Lower leg skin (tissue), 4 donors: ENCODE results near the gene SLC38A4. TPM values are rescaled to one million over a fixed set of nuclear protein-coding genes. Genes with fewer than 3 reads are reported as not detected.

Experiments
- DNase-seq, 2 donors: peaks; one replicate each; pipeline ENCODE4 v3.0.0-alpha.2; 2019; ENCODE audit warnings: low spot score in 2 of 2
- H3K4me3 ChIP-seq: fragments of 200-600 bp; sonication (generic); 2 replicates; pipeline ENCODE4 v1.5.1; 2017; ENCODE audit warnings: mild to moderate bottlenecking, low read depth; ENCODE audit not compliant: poor library complexity, severe bottlenecking
- POLR2A ChIP-seq, 2 donors: fragments of 450-650 bp; IDR thresholded peaks; one replicate each; pipeline ENCODE4 v1.6.1; 2016 to 2017; ENCODE audit warnings: antibody characterized with exemption in 2 of 2, mild to moderate bottlenecking in 1 of 2, moderate library complexity in 1 of 2
- WGBS, 2 donors: methylation state at CpG; one replicate each; pipeline ENCODE4 v1.1.5; 2018; 5-methylcytosine and 5-hydroxymethylcytosine counted together
- intact Hi-C: fragments of 100-400 bp; cut with DNase I; formaldehyde crosslinking; loops from one replicate; pipeline ENCODE4 v1.15.0; 2023; ENCODE audit warnings: low total_unique reads
- total RNA-seq, 4 donors: library from RNA; depleted of rRNA; stranded (reverse); fragments of >200 nt; gene quantifications; one replicate each; pipeline ENCODE4 v1.1.0, GENCODE V29; 2016
- TF ChIP-seq, protein P1 (sequence below), 3 donors: fragments of 450-650 bp; IDR thresholded peaks; one replicate each; pipeline ENCODE4 v1.5.1; 2016; ENCODE audit warnings: antibody characterized with exemption in 3 of 3, mild to moderate bottlenecking in 3 of 3, moderate library complexity in 2 of 3

The SLC38A4 gene
- total RNA-seq, 4 donors from 2014 or later = 0.46 to 1.9 (median 0.88) TPM

DNA sequence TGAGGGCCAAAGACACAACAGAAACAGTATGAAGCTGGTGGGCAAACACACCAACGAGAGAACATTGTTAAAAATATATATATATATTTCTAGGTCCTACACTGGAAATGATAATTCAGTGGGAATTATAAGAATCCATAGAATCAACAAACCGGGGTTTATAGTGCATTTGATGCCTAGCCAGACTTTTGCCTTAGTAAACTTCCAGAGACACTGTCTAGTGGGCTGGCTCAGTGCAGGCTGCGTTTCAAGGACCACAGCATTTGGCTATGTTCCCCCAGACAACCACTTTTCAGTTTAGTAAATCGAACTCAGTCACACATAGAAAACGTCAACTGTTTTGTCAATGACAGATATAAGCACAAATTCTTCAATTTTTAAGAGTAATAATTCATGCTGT lies 41.9 kb downstream of the SLC38A4 start:
- intact Hi-C loops = no loop called here
- H3K4me3 ChIP-seq = no peak overlapping the region
- WGBS, 2 donors = 62 to 72% methylated on average over 5 of the region's 5 CpGs
- DNase-seq = no peak
- TF ChIP-seq, protein P1, sequence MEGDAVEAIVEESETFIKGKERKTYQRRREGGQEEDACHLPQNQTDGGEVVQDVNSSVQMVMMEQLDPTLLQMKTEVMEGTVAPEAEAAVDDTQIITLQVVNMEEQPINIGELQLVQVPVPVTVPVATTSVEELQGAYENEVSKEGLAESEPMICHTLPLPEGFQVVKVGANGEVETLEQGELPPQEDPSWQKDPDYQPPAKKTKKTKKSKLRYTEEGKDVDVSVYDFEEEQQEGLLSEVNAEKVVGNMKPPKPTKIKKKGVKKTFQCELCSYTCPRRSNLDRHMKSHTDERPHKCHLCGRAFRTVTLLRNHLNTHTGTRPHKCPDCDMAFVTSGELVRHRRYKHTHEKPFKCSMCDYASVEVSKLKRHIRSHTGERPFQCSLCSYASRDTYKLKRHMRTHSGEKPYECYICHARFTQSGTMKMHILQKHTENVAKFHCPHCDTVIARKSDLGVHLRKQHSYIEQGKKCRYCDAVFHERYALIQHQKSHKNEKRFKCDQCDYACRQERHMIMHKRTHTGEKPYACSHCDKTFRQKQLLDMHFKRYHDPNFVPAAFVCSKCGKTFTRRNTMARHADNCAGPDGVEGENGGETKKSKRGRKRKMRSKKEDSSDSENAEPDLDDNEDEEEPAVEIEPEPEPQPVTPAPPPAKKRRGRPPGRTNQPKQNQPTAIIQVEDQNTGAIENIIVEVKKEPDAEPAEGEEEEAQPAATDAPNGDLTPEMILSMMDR (IDR thresholded peaks at IDR 0.05) = no peak
- no peak for TF ChIP-seq POLR2A (IDR thresholded peaks at IDR 0.05)

GRCh38 chr12:46779879-46780278 lies 45.9 kb downstream of the SLC38A4 start:
- intact Hi-C loops = no loop called here
- no peak overlapping the region for H3K4me3 ChIP-seq
- TF ChIP-seq POLR2A (IDR thresholded peaks at IDR 0.05) = no peak
- TF ChIP-seq, protein P1 (IDR thresholded peaks at IDR 0.05) = no peak
- no peak for DNase-seq

- DNase-seq = no peak
- TF ChIP-seq, protein P1 (IDR thresholded peaks at IDR 0.05) = no peak
- no peak for TF ChIP-seq POLR2A (IDR thresholded peaks at IDR 0.05)
- intact Hi-C loops = no loop called here
- no peak overlapping the region for H3K4me3 ChIP-seq
- 89 to 92% methylated on average over 1 of the region's 1 CpG for WGBS, 2 donors
These were observed 46.7 kb downstream of the SLC38A4 start for GRCh38 chr12:46779063-46779462.

GRCh38 chr12:46778415-46778814 lies 47.4 kb downstream of the SLC38A4 start:
- TF ChIP-seq, protein P1 (IDR thresholded peaks at IDR 0.05) = no peak
- no peak for TF ChIP-seq POLR2A (IDR thresholded peaks at IDR 0.05)
- no peak overlapping the region for H3K4me3 ChIP-seq
- DNase-seq = no peak
- intact Hi-C loops = no loop called here
- WGBS, 2 donors = 93% methylated on average over 5 of the region's 5 CpGs

DNA sequence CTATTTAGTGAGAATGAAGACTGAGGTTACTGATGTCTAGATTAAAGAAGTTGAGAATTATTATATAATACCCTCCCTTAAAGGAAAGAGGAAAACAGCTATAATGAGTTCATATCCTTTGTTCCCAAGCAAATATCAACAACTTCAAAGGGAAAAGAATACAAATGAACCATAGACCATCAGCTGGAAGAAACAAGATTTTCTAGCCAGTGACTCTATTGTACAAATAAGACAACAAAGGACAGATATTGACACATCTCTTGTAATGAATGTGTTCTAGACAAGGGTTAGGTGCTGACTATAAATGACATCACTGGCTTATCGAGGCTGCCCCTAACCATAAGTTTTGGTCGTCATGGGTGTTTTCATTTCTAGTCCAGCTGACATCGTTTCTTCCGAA lies 48.2 kb downstream of the SLC38A4 start:
- DNase-seq = no peak
- WGBS, 2 donors = 62 to 98% methylated on average over 4 of the region's 4 CpGs
- no peak for TF ChIP-seq POLR2A (IDR thresholded peaks at IDR 0.05)
- TF ChIP-seq, protein P1 (IDR thresholded peaks at IDR 0.05) = no peak
- H3K4me3 ChIP-seq = no peak overlapping the region
- intact Hi-C loops = no loop called here

DNA sequence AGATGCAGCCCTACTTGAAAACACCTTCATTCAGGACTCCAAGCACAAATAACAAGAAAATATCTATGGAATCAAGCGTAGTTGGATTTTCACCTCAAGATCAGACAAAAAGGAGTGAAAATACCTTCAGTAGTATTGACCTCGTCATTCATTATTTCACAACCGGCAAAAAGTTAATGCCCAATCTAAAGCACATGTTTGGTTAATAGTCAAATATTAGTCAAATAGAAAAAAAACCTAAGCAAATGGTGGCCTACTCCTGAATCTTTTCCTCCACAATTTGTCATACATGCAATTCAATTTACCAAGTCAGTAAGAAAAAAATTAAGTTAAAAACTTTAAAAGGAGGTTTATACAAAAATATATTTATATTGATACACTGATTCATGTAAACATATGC lies 50.0 kb downstream of the SLC38A4 start:
- TF ChIP-seq POLR2A (IDR thresholded peaks at IDR 0.05) = no peak
- TF ChIP-seq, protein P1 (IDR thresholded peaks at IDR 0.05) = no peak
- H3K4me3 ChIP-seq = no peak overlapping the region
- WGBS, 2 donors = 83 to 91% methylated on average over 3 of the region's 3 CpGs
- DNase-seq = no peak
- intact Hi-C loops = no loop called here
